Gastroesophageal sphincter (tissue), 3 donors: ENCODE data around the gene PREX1.
"Not testable (repeated sequence)": the region's sequence is repeated elsewhere in the genome, so short reads cannot be mapped to it uniquely, and the experiment has no call there.

ENCODE experiments used
- CTCF ChIP-seq, 4 experiments: fragments of 200-600 bp in 2 of 4; fragments of 450-650 bp in 2 of 4; sonication (generic) in 1 of 4; IDR thresholded peaks; one replicate each; pipeline ENCODE4 v1.5.1; 2017 to 2019; ENCODE audit warnings: antibody characterized with exemption in 4 of 4, mild to moderate bottlenecking in 2 of 4, moderate library complexity in 2 of 4
- EP300 ChIP-seq: sonication (generic); formaldehyde crosslinking; IDR thresholded peaks from one replicate; pipeline ENCODE4 v1.6.1; 2017; ENCODE audit warnings: antibody characterized with exemption, mild to moderate bottlenecking
- POLR2A ChIP-seq, 2 donors: fragments of 450-650 bp; IDR thresholded peaks; one replicate each; pipeline ENCODE4 v1.6.1; 2017; ENCODE audit warnings: antibody characterized with exemption in 2 of 2, mild to moderate bottlenecking in 2 of 2, moderate library complexity in 1 of 2

- not testable (repeated sequence) for TF ChIP-seq CTCF (IDR thresholded peaks at IDR 0.05); EP300; POLR2A (IDR thresholded peaks at IDR 0.05)
Measured at GRCh38 chr20:48775545-48775944, 52.3 kb downstream of the PREX1 start.
